Calu3 (cell line): ENCODE measurements around the gene IKBIP. TPM values are rescaled to one million over a fixed set of nuclear protein-coding genes. Genes with fewer than 3 reads are reported as not detected.

Experiments
- BruUV-seq: library from RNA; stranded (reverse); fragments of 400-500 nt; replicated peaks from 2 replicates; lab custom pipeline; 2021; lab: Mats Ljungman, UMichigan
- CTCF ChIA-PET: fragments of 300-600 bp; sonication (Branson Sonifier 250); formaldehyde crosslinking; loops from one replicate; lab custom pipeline; 2022; ENCODE audit warnings: antibody characterized with exemption; lab: Charles Lee
- DNase-seq: peaks from one replicate; pipeline ENCODE4 v3.0.0; 2022
- H3K27ac Mint-ChIP-seq: one replicate; pipeline ENCODE4 v1.8.0; 2022; ENCODE audit warnings: mixed read lengths; ENCODE audit not compliant: unreplicated experiment
- H3K27me3 Mint-ChIP-seq: one replicate; pipeline ENCODE4 v1.8.0; 2022; ENCODE audit warnings: mixed read lengths; ENCODE audit not compliant: unreplicated experiment
- H3K36me3 Mint-ChIP-seq: one replicate; pipeline ENCODE4 v1.8.0; 2022; ENCODE audit warnings: mild to moderate bottlenecking, moderate library complexity, mixed read lengths; ENCODE audit not compliant: insufficient read depth, unreplicated experiment
- H3K4me1 Mint-ChIP-seq: one replicate; pipeline ENCODE4 v1.8.0; 2022; ENCODE audit warnings: mild to moderate bottlenecking, low read depth, mixed read lengths; ENCODE audit not compliant: unreplicated experiment
- H3K4me3 Mint-ChIP-seq: one replicate; pipeline ENCODE4 v1.8.0; 2022; ENCODE audit warnings: mild to moderate bottlenecking, low read depth, moderate library complexity, mixed read lengths; ENCODE audit not compliant: unreplicated experiment
- H3K9me3 Mint-ChIP-seq: one replicate; pipeline ENCODE4 v1.8.0; 2022; ENCODE audit warnings: low read depth, mixed read lengths; ENCODE audit not compliant: unreplicated experiment
- intact Hi-C: fragments of 100-400 bp; cut with micrococcal nuclease; formaldehyde crosslinking; loops from one replicate; pipeline ENCODE4 v1.10.0; 2022; ENCODE audit not compliant: unreplicated experiment
- total RNA-seq: library from RNA; stranded (reverse); gene quantifications from 2 replicates; pipeline ENCODE4 v1.2.3, GENCODE V29; 2022
- TF ChIP-seq, protein P1 (sequence below): fragments of 200-600 bp; IDR thresholded peaks from one replicate; pipeline ENCODE4 v1.8.0; 2022; ENCODE audit warnings: antibody characterized with exemption; ENCODE audit not compliant: unreplicated experiment

IKBIP gene
- total RNA-seq, 1 experiment from 2014 or later, result 24.7 TPM

DNA sequence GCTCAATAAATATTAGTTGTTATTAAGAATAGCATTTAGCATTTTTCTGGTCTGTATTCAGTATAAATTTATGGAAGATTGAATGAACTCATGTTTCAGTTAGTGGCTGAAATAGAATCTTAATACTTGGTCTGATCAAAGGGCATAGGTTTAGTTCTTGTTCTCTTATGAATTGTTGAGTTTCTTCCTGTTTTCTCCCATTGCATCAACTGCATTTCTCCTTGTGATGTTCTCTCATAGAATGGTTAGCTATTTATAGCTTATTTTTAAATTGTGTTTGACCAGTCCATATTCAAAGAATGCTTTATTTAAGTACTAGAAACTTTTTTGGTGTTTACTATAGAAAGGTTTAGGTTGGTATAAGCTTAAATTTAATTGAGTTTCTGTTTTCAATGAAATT lies 30.3 kb upstream of the IKBIP start:
- no peak for DNase-seq
- no peaks in the 10 kb centered on the region for H3K4me1 Mint-ChIP-seq
- no peak overlapping the region for H3K27ac Mint-ChIP-seq
- H3K27me3 Mint-ChIP-seq, result no peaks in the 10 kb centered on the region
- H3K36me3 Mint-ChIP-seq, result no peaks in the 10 kb centered on the region
- CTCF ChIA-PET, result no interaction called here
- H3K4me3 Mint-ChIP-seq, result no peak overlapping the region
- TF ChIP-seq, protein P1, sequence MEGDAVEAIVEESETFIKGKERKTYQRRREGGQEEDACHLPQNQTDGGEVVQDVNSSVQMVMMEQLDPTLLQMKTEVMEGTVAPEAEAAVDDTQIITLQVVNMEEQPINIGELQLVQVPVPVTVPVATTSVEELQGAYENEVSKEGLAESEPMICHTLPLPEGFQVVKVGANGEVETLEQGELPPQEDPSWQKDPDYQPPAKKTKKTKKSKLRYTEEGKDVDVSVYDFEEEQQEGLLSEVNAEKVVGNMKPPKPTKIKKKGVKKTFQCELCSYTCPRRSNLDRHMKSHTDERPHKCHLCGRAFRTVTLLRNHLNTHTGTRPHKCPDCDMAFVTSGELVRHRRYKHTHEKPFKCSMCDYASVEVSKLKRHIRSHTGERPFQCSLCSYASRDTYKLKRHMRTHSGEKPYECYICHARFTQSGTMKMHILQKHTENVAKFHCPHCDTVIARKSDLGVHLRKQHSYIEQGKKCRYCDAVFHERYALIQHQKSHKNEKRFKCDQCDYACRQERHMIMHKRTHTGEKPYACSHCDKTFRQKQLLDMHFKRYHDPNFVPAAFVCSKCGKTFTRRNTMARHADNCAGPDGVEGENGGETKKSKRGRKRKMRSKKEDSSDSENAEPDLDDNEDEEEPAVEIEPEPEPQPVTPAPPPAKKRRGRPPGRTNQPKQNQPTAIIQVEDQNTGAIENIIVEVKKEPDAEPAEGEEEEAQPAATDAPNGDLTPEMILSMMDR, result no peak
- BruUV-seq, result no TSS peak
- no peaks in the 10 kb centered on the region for H3K9me3 Mint-ChIP-seq
- intact Hi-C loops, result no loop called here

DNA sequence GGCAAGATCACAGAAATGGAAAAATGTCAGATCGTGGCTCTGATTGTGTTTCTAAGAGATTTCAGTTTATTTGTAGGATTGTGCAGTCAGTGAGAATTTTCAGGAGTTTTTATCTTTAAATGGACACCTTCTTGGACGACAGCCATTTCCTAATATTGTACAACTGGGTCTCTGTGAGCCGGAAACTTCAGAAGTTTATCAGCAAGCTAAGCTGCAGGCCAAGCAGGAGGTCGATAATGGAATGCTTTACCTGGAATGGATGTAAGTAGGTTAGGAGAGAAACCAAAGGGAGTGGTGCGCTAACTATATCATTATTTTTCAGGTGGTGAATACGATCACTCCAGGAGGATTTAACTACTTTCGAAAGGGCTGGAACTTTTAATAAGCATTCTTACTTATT lies 26.9 kb upstream of the IKBIP start:
- Mint-ChIP-seq H3K27me3 (no peaks in the 10 kb centered on the region), H3K4me3 (no peak overlapping the region), H3K9me3 (no peaks in the 10 kb centered on the region), H3K4me1 (no peaks in the 10 kb centered on the region), H3K27ac (no peak overlapping the region), H3K36me3 (no peaks in the 10 kb centered on the region)
- intact Hi-C loops, result no loop called here
- TF ChIP-seq, protein P1, result no peak
- DNase-seq, result peak; percentile 8
- CTCF ChIA-PET, result interaction anchor here (0.7 kb wide), 1 partner anchor 1258 kb away, joined by 3 read pairs; no protein-coding TSS in a partner anchor
- BruUV-seq, result no TSS peak

DNA sequence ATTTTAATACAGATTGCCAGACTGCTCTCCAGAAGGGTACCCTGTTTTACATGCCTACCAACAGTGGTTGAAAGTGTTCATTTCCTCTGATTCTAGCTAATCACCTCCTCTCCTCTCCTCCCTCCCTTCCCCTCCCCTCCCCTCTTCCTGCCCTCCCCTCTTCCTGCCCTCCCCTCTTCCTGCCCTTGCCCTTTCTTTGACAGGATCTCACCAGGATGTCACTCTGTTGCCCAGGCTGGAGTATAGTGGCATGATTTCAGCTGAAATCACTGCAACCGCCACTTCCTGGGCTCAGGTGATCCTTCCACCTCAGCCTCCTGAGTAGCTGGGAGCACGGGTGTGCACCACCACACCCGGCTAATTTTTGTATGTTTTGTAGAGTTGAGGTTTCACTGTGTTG lies 25.2 kb upstream of the IKBIP start:
- DNase-seq, result no peak
- TF ChIP-seq, protein P1, result no peak
- Mint-ChIP-seq H3K4me1 (no peaks in the 10 kb centered on the region), H3K27me3 (no peaks in the 10 kb centered on the region), H3K4me3 (no peak overlapping the region), H3K27ac (no peak overlapping the region), H3K36me3 (peaks cover 6% of the 10 kb centered on the region), H3K9me3 (no peaks in the 10 kb centered on the region)
- intact Hi-C loops, result no loop called here
- no TSS peak for BruUV-seq
- CTCF ChIA-PET, result no interaction called here

DNA sequence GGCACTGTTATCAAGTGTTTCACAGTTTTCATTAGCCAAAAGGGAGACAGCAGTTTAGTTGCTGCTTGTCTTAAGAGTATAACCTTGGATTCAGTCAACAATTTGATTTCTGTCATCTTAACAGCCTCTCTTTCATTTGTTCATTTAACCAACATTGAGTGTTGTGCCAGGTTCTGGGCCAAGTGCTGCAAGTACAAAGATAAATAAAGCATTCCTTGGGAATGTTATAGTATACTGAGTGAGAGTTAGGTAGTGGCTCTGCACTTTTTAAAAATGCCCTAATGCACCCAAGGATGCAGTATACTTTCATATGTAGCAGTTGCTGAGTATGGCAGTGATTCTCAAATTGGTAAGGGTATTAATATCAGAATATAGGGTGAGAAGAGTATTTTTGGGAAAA lies 15.9 kb upstream of the IKBIP start:
- H3K9me3 Mint-ChIP-seq, result no peaks in the 10 kb centered on the region
- H3K27ac Mint-ChIP-seq, result no peak overlapping the region
- peaks cover 3% of the 10 kb centered on the region for H3K36me3 Mint-ChIP-seq
- intact Hi-C loops, result no loop called here
- no peaks in the 10 kb centered on the region for H3K27me3 Mint-ChIP-seq
- TF ChIP-seq, protein P1, result no peak
- H3K4me3 Mint-ChIP-seq, result no peak overlapping the region
- no peak for DNase-seq
- no TSS peak for BruUV-seq
- peaks cover 14% of the 10 kb centered on the region for H3K4me1 Mint-ChIP-seq
- CTCF ChIA-PET, result no interaction called here
